GM19328 (cell line): Measurements from ENCODE around the gene UTS2B.

Experiments used
- ATAC-seq: cut with Tn5 transposase; IDR thresholded peaks from one replicate; pipeline ENCODE4 v1.9.1; 2021; ENCODE audit warnings: mild to moderate bottlenecking, moderate library complexity; ENCODE audit not compliant: unreplicated experiment

UTS2B gene, protein sequence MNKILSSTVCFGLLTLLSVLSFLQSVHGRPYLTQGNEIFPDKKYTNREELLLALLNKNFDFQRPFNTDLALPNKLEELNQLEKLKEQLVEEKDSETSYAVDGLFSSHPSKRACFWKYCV

DNA sequence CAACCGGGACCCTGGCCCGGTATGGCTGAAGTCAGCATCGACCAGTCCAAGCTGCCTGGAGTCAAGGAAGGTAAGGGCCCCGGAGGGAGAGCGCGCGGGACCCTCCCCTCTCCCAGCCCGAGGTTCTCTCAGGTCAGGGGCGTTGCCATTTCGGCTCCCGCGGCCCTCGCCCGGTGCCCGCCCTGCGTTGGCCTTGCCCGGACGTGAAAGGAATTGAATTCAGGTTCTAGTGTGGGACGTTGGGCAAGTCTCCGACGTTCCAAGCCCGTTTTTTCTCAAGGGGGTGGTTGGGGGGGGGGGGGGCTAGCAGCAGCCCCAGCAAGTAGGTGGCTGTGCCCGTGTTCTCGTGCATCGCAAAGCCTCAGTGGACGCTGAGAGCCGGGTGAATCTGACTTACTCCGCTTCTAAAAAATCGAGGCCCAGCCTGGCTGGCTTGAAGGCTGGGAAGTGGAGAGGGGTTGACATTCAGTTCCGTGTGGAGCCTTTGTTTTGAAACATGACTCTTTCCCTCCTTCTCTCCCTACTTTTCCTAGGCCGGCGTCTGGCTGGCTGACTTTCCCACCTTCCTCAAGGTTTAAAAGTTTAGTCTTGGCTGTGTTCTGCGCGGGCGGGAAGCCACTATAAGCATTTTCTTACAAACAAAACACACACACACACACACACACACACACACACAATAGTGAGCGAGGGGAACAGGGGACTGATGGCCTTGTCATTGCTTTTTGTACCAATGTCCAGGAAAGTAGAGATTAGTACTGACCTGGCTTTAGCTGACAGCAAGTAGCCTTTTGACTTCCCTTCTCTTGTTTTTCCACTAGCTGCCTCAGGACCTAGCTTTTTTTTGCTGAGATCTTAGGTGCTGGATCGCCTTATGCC is at the start of gene UTS2B:
Gene UTS2B (minus strand): TSS at position 873 of the 876 bp plus-strand sequence. CDS start 48,337 bp downstream, outside the sequence.
- ATAC-seq: peak; percentile 19

DNA sequence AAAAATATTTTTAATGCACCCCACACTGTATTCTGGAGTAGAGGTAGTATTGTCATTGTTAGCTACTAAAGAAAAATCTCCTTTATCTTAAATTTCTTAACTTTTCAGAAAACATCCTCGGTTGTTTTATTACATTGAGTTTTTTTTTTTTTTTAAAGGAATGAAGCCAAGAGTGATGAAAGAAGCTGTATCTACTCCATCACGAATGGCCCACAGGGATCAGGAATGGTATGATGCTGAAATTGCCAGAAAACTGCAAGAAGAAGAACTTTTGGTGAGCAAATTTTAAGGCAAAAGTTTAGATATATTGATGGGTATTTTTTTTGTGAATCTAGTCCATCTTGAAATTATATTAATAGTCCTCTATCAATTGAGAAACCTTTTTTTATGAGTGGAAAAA is 49.7 kb upstream of the UTS2B start:
- no peak for ATAC-seq

DNA sequence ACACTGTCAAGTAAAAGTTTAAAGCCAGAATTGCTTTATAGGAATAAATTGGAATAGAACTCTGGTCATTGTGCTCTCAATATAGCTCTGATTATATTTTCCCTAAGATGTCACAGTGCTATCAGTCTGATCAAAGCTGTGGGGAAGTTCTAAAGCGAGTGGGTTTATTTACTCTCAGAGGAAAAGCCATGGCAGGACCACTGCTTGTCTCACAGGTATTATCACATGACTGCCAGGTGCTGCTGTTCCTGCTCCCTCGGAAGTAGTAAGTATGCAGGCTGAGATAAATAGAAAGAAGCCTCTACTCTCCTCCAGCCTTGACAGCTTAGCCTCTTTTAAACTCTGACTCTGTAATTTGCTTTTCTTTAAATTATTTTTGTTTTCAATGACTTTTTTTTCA is 49.1 kb upstream of the UTS2B start:
- ATAC-seq: no peak

DNA sequence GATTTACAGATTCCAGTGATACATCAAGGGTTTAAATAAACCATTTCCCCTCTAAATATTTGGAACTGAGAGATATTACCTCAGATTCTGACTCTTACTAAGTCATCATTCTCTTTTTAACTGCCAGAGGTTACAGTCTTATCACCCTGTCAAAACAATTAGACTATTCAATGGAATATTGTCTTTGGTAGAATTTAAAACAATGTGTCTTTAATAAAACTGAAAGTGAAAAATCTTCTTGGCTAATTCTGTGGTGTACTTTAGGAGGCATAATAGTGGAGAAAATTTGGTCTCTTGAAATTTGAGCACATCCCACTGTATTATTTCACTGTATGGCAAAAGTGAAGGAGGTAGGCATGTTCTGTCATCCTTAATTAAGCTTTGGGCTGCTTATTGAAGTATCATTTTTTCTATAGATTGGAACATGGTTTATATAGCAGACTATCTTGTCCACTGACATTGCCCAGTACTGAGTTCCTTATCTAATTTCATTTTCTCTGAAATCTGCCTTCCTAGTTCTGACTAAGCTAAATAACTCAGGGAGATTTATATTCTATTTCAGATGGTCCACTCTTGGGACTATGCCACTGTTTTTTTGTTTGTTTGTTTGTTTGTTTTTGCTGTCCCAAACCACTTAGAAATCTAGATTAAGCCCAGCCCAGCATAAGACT is 48.0 kb upstream of the UTS2B start:
- no peak for ATAC-seq

DNA sequence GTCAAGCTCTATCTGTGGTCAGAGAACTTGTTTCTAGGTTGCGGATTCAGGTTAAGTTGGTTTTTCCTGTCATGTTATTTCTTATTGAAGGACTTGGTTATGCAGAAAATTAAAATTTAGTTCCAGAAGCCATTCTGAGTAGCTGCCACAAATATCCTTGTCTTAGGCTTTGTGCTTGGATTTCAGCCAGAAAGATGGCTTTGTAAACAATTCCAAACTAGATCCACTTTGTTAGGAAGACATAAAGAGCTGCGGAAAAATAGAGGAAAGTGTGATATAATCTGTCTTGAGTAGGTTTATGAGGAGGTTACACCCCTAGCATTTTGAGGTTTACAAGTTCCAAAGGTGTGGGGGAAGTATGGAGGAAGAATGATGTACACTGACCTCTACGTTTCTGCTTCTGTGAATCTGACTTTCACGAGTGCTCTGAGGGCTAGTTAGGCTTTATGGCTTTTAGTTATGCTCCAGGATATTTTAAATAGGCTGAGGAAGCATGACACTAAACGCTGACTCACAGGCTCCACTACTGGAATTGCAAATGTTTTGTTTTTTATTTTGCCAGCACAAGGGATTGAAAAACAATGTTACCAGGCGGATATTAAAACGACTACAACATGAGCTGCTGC is 46.3 kb upstream of the UTS2B start:
- no peak for ATAC-seq

DNA sequence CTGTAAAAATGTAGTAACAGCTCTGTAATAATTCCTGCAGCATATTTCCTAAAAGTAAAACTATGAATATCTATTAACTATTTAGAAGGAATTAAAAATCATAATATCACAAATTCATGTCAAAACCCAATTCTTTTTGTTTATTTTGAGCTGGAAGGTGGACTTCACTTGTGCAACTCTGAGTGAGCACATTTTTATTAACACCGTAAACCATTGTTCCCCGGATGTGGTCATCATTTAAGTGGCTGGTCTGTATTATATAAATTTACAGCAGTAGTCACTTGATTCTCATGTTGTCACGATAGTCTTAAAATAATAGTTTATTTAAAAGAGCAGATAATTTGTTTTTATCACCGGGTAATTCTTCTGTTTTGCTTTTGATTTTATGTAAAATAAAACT is 43.0 kb upstream of the UTS2B start:
- ATAC-seq: no peak

DNA sequence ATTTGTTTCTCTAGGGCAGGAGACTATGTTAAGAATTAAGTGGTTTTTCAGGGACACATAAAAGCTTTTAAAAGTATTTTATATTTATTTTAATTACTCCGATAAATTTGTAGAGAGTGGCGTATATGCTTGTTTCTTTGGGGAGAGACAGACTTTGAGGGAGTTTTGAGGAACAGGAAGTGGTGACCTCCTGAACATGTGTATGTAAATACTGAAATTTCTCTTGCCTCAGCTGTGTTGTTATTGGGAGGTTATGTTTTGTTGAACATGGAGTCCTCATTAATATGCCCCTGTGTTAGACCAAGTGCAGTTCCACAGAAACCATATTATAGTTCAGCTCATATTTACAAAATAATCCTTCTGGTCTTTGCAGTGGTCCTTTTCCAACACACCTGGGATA is 41.8 kb upstream of the UTS2B start:
- ATAC-seq: no peak

DNA sequence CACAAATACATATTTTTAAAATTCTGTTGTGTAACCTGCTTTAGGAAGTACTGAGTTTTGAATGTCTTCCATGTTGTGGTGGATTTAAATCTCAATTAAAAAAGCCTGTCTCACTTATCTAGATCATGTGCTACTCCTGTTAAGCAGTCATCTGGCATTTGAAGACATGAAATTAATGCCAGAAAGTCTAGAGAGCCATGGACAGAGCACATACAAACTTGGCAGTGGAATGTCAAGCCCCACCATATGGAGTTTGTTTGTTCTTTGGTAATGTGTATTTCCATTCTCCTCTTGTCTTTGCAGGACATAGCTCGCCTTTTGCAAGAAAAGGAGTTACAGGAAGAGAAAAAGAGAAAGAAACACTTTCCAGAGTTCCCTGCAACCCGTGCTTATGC is 39.3 kb upstream of the UTS2B start:
- no peak for ATAC-seq

DNA sequence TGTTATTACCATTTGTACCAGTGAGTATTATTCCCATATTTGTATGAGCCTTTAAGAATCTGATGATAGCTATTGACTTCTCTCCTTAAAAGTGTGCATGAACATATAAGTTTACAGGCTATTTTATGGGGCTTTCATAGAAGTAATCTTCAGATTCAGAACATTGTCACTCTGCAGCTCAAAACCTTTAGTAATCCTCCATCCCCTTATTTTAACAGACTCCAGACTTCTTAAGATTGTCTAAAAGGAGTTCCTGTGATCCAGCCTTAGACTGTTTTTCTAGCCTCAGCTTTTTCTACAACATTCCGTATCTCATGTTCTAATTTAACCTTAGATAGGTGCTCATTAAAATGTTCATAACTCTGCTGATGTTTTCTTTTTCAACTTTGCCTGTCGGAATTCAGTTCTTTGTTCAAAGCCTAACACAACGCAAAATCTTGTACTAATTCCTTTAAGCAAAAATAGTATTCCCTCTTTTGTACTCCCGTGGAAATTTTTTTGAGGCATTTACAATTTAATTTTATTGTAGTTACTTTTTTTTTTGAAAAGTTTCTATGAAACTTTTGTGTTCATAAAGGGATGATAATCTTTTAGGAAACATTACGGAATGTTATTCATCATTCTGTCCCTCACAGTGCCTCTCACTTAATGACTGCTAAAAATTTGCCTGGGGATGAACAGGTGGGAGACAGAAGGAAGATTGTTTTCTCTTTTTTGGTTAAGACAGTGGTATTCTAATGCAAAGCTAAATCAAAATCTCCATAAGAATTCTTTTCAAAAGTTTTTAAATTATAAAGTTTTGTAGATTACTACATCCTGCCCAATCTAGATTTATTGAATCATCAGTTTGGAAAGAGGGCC is 38.7 kb upstream of the UTS2B start:
- ATAC-seq: no peak

DNA sequence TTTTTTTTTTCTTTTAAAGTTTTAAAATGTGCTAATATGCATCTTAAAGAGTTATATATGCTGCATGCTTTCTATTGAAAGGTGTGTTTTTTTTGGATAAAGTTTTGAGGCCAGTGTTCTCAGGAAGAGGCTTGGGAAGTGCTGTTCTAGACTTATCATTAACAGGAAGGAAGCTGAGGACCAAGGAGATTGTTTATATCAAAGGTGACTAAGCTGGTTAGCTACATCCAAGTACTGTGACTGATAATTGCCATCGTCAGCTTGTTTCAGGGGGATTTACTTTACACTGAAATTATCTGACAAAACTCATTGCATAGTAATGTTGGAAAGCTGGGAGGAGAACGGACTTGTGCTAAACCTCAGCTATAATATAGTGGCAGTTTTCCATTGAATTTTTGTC is 36.3 kb upstream of the UTS2B start:
- ATAC-seq: no peak

DNA sequence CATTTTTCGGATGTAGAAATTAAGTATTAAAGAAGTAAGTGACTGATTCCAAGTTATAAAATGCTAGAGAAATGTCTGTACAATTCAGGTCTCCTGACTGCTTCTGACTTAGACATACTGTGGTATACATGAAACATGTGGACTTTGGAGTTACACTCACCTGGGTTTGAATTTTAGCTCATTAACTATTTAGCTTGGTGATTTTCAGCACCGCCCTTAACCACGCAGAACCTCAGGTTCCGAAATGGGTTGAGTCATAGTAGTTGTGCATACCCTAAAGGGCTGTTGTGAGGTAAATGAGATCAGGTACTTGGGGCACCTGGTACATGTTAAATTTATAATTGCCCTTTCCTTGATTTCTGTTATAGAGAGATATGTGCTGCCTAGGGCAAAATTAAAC is 32.9 kb upstream of the UTS2B start:
- ATAC-seq: no peak

DNA sequence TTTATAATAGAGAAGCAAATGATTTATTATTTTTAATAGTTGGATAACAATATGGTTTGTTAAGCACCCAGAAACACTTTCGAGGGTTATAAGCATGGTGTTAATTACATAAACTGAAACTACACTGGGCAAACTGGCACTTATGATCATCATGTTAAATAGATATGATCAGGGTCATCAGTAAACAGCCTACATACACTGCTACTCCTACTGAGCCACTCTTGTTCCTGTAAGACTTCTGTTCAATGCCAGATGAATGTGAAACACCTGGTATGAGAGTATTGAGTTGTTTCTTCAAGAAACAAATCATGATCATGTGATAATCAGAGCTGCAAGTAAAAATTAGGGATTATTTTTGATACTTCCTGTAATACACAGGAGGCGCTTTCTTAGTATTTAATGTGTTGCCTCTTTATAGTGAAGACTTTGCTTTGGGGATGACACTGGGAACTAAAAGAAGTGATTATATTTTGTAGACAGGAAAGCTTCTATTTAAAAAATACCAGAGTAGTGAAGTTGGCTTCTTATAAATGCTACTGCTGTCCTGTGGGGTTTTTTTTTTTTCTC is 32.3 kb upstream of the UTS2B start:
- ATAC-seq: no peak

DNA sequence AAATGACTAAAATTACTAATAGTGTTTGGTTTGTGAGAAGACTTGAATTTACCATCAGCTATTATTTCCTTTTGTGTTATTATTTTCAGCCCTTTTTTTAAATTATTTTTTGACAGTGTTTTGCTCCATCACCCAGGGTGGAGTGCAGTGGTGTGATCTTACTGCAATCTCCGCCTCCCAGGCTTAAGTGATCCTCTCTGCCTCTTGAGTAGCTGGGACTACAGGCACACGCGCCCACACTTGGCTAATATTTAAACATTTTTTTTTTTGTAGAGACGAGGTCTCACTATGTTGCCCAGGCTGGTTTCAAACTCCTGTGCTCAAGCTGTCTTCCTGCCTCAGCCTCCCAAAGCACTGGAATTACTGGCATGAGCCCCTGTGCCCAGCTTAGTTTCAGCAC is 31.7 kb upstream of the UTS2B start:
- no peak for ATAC-seq

DNA sequence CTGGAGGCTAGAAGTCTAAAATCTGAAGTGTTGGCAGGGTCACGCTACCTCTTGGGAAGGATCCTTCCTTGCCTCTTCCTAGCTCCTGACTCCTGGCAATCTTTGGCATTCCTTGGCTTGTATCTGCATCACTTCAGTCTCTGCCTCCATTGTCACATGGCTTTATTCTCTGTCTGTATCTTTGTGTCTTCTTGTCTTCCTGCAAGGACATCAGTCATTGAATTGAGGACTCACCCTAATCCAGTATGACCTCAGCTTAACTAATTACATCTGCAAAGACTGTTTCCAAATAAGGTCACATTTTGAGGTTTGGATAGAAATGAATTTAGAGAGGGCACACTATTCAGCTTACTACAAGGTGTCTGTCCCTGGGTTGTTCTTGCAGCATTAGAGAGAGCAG is 31.1 kb upstream of the UTS2B start:
- no peak for ATAC-seq

DNA sequence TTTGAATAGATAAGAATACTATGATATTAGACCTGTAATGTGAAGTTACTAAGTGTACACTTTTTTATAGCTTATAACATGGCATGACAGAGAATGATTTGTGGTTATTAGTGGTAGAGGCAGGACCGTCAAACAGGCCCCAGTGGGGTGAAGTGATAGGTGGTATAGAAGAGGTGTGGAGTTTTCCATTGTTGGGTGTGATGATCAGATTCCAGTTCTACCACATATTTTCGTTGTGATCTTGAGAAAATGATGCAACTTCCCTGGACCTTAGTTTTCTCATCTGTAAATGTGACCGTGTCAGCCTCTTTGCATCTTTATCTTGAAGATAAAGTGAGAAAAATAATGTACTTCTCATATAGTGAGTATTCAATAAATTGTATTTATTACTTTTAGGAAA is 30.3 kb upstream of the UTS2B start:
- no peak for ATAC-seq

DNA sequence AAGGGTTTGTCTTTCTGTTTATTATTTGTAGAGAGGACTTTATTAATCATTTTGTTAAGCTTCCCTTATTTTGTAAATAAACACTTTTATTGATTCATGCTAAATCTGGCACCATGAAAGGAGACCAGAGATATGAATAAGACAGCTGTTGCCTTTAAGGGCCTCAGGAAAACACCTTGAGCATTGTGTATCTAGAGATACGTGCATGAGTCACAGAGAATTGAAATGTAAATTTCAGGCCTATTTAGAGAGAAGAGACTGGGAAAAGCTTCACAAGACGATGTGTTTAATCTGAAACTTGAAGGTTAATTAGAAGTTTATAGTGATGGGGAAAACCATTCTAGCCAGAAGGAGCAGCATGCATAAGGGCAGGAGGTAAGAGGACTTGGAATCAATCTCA is 28.6 kb upstream of the UTS2B start:
- no peak for ATAC-seq

DNA sequence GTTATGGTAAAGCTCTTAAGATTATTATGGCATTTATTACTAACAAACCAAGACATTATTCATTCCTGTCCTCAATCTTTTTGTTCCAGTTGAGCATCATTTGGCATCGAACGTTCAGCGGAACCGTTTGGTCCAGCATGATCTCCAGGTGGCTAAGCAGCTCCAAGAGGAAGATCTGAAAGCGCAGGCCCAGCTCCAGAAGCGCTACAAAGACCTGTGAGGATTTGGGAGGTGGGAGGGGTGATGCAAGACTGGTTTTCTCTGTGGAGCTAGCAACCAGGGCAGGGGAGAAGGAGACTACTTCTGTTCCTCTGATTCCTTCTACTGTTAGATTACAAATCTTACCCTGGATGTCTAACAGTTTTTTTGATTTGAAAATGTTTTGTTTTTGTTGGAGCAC is 27.6 kb upstream of the UTS2B start:
- no peak for ATAC-seq

DNA sequence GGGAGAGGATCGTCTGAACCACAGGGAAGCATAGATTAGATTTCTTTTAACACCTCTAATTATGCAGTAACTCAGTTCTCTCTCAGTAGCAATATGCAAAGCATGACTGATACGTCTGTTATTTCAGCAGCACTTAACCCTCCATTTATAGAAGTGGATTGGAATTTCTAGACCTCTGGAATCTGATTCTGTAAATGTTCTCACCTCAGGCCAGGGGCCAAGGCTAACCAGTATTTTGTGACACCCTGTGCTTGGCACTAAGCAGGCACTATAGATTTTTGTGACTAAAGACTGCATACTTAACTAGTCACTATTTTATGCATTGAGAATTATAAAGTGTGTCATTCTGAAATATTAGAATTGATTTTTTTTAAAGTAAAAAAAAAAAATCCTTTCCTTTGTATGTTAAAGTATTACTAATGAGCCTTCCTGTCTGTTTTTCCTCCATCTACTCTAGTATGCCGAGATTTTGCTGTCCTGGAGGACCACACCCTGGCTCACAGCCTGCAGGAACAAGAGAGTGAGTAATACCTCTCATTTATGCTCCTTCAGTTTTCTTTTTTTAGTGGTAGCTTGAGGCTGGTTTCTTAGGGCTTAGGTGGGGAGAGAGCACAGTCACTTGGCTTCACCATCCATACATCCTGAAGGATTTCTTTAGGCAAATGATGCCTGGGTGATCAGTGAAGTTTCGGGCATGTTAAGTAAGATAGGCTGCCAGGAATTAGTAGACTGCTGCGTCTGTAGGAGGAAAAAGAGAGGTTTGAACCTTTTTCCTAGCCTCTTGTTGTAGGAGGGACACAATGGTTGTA is 26.5 kb upstream of the UTS2B start:
- no peak for ATAC-seq

DNA sequence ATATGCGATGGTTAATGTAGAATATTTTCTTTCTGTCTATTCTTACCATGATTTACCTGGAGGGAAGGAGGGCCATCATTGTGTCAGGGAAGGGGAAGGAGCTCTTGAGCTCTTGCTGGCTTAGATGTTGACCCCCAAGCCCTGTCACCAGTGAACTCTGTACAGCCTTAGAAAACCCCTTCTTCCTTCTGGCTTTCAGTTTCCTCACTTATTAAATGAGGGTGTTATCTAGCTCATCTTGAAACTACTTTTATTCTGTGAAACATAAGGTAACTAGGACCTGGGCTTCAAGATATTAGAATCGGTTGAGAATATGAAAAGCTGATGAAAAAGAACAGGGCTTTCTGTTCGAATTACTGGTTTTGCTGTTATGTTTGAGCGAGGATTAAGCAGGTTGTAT is 25.1 kb upstream of the UTS2B start:
- ATAC-seq: peak; percentile 67
